Renal cortical epithelial cell (primary cell): ENCODE measurements around the gene PDE5A. TPM values are rescaled to one million over a fixed set of nuclear protein-coding genes. Genes with fewer than 3 reads are reported as not detected.
"Not testable (repeated sequence)": the region's sequence is repeated elsewhere in the genome, so short reads cannot be mapped to it uniquely, and the experiment has no call there.

Source experiments
- DNase-seq: peaks from one replicate; pipeline ENCODE4 v3.0.0-alpha.2; 2011; ENCODE audit warnings: low read depth
- total RNA-seq: library from RNA; depleted of rRNA; stranded (reverse); fragments of >200 nt; gene quantifications from 2 replicates; pipeline ENCODE4 v1.2.3, GENCODE V29; 2014

The PDE5A gene
- total RNA-seq, 1 donor from 2014 or later = 7.6 TPM

DNA sequence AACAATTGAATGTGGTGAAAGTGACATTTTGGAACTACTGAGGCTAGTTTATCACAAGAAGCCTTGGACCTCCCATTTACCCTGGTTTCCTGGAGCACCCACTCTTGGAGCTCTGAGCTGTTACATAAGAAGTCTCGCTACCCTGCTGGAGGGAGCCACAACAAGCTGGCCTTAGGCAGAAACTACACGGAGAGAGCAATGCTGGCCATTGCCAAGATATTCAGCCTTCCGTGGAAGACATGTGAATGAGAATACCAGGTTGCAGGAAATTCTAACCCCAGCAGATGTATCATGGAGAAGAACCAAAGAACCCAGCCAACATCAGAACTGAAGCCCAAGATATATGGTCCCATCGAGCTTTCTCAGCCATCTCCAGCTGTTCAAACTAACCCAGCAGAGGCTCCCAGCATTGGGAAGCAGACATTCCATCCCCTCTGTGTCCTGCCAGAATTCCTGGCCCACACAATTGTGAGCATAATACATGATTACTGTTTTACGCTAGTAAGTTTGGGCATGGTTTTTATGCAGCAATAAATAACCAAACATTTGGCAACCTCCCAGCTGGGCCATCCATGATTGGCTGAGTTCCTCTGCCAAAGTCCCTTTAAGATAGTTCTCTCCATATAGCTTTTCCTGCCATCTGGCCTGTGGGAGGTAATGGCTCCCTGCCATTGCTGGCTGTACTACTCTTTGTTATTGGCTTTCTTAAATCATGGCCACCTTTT lies 17.9 kb upstream of the PDE5A start:
- DNase-seq = no peak

DNA sequence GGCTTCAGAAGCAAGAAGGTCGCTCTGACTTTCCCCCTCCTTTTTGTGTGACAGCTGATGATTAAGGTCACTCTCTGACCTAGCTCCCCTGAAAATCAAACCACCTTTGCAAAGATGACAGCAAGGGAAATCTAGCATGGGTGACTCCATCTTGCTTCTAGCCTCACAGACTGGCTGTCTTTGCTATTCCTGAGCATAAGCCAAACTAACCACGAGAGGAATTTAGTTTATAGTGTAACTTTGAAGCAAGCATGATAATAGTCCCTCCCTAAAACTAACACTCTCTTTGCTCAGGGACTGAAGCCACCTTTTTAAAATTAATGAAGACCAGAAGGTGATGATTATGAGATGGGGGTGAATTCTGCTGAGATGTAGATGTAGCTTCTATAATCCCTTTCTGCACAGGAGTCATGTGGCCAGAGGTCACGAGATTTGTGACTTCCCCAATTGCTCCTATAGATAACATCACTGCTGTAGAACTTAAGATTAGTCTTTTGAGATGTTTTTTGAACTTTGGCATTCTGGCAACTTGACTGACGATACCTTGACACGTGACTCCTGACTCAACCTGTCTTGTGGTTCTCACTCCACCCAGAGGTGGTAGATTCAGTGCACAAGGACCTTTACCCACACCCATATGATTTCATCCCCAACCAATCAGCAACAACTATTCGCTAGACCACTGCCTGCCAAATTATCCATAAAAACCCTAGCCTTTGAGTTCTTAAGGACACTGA lies 14.9 kb upstream of the PDE5A start:
- no peak for DNase-seq

DNA sequence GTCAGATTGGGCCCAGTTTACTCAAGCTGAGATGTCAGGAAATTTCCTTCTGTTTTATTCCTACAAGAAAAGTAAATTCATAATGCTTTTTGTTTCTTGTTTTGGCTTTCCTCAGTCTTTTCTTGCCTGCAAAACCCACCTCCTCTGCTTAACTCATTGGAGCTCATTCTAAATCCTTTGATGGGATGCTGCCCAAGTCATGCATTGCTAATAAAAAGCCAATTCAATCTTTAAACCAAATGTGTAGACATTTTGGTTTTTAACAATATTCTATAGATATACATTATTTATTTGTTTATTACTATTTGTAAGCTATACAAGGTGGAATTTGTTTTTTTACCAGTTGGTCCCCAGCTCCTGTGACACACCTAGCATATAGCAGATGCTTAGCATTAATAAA lies 13.2 kb upstream of the PDE5A start:
- no peak for DNase-seq

DNA sequence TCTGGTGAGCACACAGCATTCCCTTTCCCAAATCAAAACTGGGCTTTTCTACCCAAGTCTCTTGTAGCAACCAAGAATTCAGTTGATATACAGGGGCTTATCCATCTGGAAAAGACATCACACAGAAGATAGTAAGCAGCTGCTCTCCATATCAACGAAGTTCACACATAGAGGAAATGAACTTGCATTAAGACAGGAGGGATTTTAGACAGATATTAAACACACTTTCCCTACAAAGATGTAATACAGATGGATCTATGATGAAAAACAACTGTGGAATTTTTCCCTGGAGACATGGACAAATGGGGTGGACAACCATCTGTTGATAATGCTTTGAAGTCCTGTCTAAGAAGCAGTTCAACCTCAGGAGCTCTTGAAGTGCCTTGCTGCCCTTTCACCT lies 9.8 kb upstream of the PDE5A start:
- DNase-seq = no peak

DNA sequence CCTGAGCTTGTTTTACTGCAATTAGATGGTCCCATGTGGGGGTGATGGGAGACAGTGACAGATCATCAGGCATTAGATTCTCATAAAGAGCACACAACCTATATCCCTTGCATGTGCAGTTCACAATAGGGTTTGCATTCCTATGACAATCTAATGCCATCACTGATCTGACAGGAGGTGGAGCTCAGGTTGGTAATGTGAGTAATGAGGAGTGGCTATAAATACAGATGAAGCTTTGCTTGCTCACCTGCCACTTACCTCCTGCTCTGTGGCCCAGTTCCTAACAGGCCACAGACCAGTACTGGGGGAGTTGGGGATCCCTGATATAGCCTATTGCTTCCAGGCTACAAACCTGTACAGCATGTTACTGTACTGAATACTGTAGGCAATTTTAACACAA lies 8.2 kb upstream of the PDE5A start:
- not testable (repeated sequence) for DNase-seq

DNA sequence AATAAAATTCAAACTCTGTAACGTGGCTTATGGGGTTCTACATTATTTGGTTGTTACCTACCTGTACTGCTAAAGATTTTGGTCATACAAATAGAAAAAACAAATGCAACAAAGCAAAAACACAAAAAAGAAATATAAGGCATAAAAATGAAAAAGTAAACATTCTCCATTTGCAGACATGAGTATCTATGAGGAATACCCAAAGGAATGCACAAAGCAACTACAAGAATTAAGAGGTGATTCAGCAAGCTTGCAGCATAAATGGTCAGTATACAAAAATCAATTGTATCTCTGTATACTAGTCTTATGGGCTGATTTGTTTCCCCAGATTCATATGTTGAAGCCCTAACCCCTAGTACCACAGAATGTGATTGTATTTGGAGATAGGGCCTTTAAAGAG lies 3.6 kb upstream of the PDE5A start:
- DNase-seq = peak; percentile 15

DNA sequence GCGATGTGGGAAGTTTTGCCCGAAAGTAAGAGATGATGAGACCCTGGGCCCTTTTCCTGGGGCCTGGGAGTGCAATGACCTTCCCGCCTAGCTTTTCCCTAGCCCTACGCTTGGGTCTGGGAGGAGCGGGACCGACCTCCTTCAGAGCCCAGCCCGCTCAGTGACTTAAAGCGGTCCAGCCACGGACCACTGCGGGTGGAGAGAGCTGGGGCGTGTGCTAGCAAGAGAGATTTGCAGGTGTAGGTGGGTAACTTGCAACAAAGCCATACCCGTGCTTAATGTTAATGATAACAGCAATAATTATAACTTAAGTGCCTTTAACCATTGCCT lies 503 bp upstream of the PDE5A start:
- no peak for DNase-seq

DNA sequence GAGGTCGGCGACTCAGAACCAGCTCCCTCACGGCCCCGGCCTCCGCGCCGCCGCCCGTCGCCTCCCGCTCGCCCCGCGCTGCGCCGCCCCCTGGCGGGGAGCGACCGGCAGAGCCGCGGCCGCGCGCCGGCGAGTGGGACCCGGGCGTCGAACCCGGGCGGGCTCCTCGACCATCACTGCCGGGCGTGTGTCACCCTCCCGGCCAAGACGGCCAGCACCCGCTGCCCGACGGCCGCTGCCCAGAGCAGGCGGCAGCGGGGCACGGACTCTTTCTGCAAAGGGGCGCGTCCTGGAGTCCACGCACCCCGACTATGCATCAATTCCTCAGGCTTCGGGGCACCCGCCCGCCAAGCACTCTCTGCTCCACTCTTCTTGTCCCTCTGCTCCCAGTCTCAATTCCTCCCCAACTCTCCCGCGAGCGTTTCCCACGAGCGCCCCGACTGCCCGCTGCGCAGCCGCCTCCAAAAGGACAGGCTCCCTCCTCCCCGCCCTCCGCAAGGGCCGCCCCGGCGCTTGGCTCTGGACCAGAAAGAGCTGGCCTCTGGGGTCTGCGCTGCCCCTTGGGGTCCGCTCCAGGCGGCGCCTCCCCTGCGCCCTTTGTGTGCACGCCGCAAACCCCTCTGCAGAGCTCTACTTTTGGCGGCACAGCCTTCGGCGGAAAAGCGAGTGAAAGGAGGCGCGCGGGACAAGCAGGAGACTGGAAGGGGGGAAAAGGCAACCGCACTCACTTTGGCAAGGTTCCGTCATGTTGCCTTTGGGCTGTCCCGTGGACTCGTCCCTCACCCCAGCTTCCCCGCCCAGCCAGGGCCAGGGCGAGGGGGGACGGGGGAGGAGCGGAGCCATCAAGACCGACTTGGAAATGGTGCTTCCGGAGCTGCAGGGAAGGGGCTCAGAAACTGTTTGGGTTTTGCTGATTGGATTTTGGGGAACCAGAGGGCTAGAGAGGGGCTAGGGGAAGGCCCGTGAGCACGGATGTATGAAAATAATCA lies 1.0 kb downstream of the PDE5A start:
- DNase-seq = no peak

DNA sequence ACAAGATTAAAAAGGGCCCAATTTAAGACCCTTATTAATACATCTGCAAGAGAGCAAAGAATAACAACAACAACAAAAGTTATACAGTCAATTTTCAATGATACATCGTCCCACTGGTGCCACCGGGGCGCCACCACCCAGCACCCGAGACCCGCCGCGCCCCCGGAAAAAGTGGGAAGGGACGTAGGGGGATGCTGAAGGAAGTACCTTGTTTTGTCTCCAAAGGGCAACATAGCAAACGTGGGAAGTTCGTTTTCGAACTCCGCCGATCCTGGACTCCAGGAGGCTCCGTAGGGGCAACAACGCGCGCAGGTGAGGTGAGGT lies 1.7 kb downstream of the PDE5A start:
- no peak for DNase-seq

DNA sequence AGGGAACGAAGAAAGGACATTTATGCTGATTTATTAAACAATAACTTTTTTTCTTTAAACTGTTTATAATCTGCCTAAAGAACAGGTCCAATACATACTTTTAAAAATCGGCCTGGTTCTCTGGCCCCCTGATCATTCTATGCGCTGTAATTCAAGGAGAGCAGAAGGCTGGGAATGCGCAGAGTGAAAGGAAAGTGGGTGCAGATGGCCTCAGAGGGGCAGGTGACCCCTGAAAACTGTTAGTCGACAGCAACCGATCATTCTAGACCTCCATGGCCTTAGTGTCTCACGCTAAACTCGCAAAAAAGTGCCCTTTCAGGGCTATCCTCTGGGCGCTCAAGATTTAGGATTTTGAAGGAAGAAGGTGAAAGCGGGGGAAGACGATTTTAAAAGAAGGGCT lies 2.2 kb downstream of the PDE5A start:
- DNase-seq = no peak

DNA sequence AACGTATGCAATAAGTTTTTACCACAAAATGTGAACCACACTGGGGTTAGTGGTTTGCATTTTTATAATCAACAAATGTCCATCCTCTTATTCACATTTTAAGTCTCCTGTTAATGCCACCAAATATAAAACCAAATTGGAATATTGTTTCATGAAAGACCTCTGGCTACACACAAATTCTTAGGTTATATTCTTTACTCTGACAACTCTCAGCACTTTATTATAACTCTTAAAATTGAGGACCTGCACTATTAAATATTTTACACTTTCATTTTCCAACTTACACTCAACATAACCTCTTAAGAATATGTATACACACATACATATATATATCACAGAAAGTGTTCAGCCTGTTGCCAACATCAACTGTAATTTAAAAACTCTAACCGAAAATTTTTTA lies 2.8 kb downstream of the PDE5A start:
- DNase-seq = no peak

DNA sequence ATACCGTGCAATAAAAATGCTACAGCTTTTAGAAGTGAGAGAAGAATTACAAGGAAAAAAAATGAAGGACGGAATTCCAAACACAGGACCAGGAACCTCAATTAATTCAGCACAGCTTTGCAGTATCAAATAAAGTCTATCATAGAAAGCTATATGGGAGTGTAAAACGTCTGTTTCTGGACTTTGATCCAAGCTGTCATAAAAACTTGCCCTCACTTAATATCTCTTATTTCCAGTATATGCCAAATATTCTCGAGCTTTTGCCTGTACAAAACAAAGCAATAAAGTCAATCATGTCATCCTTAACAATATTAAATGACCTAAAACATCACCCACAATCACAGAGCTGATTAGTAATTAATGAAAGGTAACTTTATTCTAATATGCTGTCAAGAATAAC lies 4.2 kb downstream of the PDE5A start:
- no peak for DNase-seq

DNA sequence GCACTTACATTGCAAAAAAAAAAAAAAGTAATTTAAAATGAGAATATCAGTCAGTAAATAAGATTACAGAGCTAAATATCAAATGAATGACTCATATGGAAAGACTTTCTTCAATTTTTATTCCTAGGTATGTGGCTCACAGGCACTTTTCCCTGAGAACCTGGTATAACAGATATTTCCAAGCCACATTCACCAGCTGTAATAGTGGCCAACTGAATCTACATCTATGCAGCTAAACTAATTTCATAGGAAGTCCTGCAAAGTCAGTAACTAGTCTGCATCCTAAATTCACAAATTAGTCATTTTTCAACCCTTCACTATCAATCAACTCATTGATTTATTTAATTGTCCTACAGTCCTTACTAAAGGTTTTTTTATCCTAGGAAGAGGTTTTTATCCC lies 5.6 kb downstream of the PDE5A start:
- DNase-seq = peak; percentile 30

DNA sequence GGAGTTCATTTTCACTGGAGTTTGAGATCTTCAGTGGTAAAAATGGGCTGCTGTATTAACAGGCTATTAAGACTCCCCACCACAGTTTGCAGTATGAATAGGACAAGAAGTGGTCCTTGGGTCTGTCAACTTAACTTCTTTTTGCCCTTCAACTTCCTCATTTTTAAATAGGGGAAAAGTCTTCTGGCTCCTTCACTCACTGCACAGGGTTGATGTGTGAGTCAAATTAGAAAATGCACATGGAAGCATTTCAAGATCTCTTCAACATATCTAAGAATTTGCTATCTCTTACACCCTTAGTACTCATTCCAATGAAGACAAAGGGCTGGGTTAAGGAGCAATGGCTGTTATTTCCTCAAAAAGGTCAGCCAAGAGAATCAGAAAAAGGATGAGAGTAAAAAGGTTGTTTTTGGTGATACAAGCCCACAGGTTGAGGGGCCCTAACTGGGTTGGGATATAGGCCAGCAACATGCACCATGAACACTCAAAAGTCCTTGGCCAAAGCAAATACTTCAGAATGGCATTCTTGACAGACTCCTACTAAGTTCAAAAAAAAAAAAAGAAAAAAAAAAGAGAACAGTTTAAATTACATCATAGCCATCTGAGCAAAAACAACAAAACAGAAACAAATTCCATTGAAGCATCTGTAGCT lies 13.4 kb downstream of the PDE5A start:
- DNase-seq = no peak

DNA sequence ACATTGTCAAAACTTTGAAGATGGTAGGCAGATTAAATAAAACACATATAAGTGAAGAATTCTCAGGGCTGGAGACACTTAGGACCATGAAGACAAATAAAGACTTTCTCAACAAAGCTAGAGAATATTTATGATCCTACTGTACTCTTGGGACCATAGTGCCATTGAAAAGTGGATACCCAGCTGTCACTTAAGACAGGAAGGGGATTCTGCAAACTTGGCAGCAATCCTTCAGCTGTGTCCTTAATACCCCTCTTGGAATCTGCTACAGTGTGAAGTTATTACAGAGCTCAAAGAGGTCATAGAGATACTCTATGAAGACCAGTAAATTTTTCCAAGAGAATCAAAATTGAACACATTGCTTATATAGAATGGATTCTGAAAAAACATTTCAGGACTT lies 24.3 kb downstream of the PDE5A start:
- DNase-seq = no peak

DNA sequence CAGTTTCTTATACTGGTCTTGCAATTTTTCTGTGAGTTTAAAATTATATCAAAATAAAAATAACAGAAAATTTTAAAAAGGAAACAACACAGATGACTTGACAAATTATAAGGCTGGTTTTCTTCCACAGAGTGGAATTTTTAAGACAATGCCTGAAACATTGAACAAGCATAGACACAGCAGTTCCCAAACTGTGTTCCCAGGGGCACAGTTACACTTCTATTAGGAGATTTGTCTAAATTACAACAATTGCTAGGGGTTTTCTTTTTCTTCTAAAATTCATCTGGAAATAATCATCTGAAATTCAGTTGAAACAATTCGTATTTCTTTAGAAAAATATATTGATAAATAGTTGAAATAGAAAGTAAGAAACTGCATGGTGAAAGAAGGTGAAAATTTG lies 26.2 kb downstream of the PDE5A start:
- no peak for DNase-seq

DNA sequence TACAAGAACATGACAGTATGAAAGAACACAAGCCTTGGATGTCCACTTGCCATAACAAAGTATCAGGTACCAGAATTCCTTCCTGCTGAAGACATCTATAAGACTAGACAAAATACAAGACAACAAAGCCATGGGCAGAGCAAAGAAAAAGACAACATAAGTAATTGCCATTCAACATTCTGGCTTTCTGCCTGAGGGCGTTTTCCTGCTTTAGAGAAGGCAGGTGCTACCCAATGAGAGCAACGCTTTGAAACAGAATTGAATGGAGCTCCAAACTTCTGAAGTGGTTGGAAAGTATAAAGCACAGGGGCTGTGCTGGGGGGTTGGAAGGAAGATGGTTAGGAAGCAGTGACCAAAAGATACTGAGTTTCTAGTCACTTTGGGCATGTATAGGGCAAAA lies 30.1 kb downstream of the PDE5A start:
- DNase-seq = no peak

DNA sequence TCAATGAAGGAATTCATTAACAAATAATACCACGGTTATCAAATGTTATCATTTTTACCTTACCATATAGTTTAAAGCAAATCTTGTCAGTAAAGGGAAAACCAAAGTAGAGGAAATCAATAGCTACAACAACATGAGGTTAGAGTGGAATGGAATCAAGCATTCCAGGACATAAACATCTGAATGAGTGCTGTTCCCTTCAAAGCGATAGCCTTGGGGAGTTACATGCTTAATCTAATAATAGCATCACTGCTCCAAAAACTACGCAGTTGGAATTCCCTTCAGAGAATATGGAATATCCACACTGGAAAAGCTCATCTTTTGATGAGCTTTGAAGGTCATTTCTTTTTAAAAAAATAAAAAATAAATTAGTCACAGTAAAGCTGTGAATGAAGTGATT lies 31.2 kb downstream of the PDE5A start:
- no peak for DNase-seq

DNA sequence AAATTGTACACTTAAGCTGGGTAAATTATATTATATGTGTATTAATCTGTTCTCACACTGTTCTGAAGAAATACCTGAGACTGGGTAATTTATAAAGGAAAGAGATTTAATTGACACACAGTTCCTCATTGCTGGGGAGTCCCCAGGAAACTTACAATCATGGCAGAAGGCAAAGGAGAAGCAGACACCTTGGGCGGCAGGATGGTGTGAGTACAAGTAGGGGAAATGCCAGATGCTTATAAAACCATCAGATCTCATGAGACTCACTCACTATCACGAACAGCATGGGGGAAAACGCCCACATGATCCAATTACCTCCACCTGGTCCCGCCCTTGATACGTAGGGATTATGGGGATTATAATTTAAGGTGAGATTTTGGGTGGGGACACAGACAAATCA lies 34.9 kb downstream of the PDE5A start:
- DNase-seq = no peak

DNA sequence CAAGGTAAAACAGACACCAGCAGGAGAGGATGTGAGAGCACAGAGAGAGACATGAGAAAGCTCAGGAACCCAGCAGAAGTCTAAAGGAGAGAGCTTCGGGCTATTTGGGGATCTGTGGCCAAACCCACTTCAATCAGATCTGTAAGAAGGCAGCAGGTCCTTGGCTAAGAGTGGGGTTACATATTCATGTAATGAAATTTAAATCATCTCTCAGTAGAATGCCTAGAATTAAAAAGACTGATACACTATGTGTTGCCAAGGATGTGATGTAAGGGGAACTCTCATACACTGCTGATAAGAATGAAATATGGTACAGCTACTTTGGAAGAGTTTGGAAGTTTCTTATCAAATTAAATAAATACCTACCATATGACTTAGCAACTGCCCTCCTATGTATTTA lies 35.8 kb downstream of the PDE5A start:
- DNase-seq = no peak

DNA sequence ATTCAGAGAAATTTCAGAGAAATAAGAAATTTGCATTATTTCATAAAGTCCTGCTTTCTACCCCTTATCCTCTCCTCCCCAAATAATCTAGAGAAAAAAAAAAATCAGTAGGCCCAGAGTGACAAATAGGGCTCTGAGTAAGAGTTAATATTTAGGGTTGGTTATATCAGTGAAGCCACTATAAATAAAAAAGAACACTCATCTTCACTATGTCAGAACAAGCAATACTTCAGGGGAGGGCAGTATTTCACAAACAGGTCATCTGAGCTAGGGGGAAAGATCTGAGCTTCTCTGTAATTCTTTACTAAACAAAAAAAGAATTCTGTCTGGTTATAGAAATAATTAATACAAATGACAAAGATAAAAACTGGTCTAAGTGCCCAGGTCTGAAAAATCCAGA lies 39.4 kb downstream of the PDE5A start:
- no peak for DNase-seq

DNA sequence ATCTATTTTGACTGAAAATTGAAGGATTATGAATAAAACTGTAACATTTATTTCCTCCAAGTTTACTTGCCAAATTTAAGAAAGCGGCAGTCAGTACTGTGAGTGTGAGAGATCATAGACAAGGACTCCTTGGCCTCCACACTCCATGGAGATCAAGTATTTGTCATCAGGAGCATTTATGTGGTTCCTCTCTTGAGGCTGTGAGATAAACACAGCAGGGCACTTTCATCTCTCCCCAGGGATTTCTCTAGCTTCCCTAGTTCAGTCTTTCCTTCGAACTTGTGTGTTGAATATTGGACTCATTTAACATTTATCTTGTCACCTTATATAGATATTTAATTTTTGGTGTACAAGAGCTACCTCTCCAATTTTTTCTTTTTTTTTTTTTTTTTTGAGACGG lies 40.8 kb downstream of the PDE5A start:
- DNase-seq = no peak
